ENCODE data around the gene ITPR2.
"Not testable (repeated sequence)": the region's sequence is repeated elsewhere in the genome, so short reads cannot be mapped to it uniquely, and the experiment has no call there.

Gene ITPR2

GRCh38 chr12:26838888-26839416, 6.0 kb upstream of the ITPR2 start:
- Histone ChIP-seq H3K4me1 (no peaks in the 10 kb centered on the region), H3K9me3 (no peaks in the 10 kb centered on the region; the same call in 1 of the 2 replicates), H3K36me3 (no peaks in the 10 kb centered on the region), H3K27me3 (no peaks in the 10 kb centered on the region), H3K4me3 (ENCODE audit: low read depth, low read length) (no peak overlapping the region)
- TF ChIP-seq CTCF (IDR thresholded peaks at IDR 0.05; ENCODE audit: low read depth, low read length), result no peak
- no peak for DNase-seq

GRCh38 chr12:26836201-26836600, 3.2 kb upstream of the ITPR2 start:
- Histone ChIP-seq H3K9me3 (no peaks in the 10 kb centered on the region; the same call in 1 of the 2 replicates), H3K4me1 (no peaks in the 10 kb centered on the region), H3K27me3 (no peaks in the 10 kb centered on the region), H3K36me3 (no peaks in the 10 kb centered on the region), H3K4me3 (ENCODE audit: low read depth, low read length) (no peak overlapping the region)
- no peak for DNase-seq
- TF ChIP-seq CTCF (IDR thresholded peaks at IDR 0.05; ENCODE audit: low read depth, low read length), result no peak

- H3K9me3 ChIP-seq; H3K4me3 ChIP-seq (ENCODE audit: low read depth, low read length); H3K27me3 ChIP-seq; H3K36me3 ChIP-seq; H3K4me1 ChIP-seq; DNase-seq: not testable (repeated sequence)
Measured at GRCh38 chr12:26834503-26835060, 1.6 kb upstream of the ITPR2 start.

- Histone ChIP-seq H3K9me3 (no peaks in the 10 kb centered on the region; the same call in 1 of the 2 replicates), H3K27me3 (no peaks in the 10 kb centered on the region), H3K4me3 (ENCODE audit: low read depth, low read length) (peak overlapping the region; percentile 64), H3K36me3 (no peaks in the 10 kb centered on the region), H3K4me1 (no peaks in the 10 kb centered on the region; the same call in 1 of the 2 replicates)
- DNase-seq, result no peak
- no peak for TF ChIP-seq CTCF (IDR thresholded peaks at IDR 0.05; ENCODE audit: low read depth, low read length)
Measured at GRCh38 chr12:26833743-26834490, 923 bp upstream of the ITPR2 start.

GRCh38 chr12:26831951-26832821, 808 bp downstream of the ITPR2 start:
- H3K4me1 ChIP-seq, result peaks cover 5% of the 10 kb centered on the region; the same call in 1 of the 2 replicates
- H3K4me3 ChIP-seq (ENCODE audit: low read depth, low read length), result peak overlapping the region; percentile 86
- no peaks in the 10 kb centered on the region for H3K27me3 ChIP-seq
- no peaks in the 10 kb centered on the region for H3K9me3 ChIP-seq
- TF ChIP-seq CTCF (IDR thresholded peaks at IDR 0.05; ENCODE audit: low read depth, low read length), result no peak
- DNase-seq, result peak; percentile 55
- H3K36me3 ChIP-seq, result no peaks in the 10 kb centered on the region

GRCh38 chr12:26830783-26831551, 2.0 kb downstream of the ITPR2 start:
- Histone ChIP-seq H3K27me3 (no peaks in the 10 kb centered on the region), H3K4me1 (peaks cover 5% of the 10 kb centered on the region; the same call in 1 of the 2 replicates), H3K9me3 (no peaks in the 10 kb centered on the region), H3K36me3 (no peaks in the 10 kb centered on the region), H3K4me3 (ENCODE audit: low read depth, low read length) (peak overlapping the region; percentile 30)
- TF ChIP-seq CTCF (IDR thresholded peaks at IDR 0.05; ENCODE audit: low read depth, low read length), result no peak
- DNase-seq, result no peak
